ENCODE measurements around the gene POU2AF2. TPM values are rescaled to one million over a fixed set of nuclear protein-coding genes. Genes with fewer than 3 reads are reported as not detected.

POU2AF2 gene, protein sequence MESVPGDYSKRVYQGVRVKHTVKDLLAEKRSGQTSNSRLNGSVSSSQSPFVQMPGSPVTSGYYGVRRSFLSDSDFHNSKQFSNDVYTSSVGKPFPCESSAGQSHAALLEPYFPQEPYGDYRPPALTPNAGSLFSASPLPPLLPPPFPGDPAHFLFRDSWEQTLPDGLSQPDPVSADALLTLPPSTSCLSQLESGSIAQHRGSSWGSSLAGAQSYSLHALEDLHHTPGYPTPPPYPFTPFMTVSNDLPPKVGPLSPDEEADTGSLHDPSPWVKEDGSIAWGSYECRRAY
- total RNA-seq = not detected in 2 replicates

DNA sequence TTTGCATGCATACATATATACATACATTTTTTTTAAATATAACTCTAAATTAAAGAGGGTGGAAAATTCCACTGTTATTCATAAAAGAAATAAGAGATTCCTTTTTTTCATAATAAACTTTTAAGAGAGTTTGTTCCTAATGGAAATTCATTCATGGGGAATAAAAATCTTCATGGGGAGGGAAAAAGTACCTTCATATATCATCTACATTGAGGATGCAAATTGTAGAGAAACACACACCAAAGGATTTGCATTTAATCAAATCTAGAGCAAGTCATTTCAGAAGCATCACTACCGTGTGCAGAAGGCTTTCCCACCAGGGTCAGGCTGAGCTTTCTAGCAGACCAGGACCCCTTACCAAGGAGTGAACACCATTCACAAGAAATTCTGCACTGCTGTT is at the start of gene POU2AF2:
TSS of gene POU2AF2 (plus strand) at position 301 of the 400 bp plus-strand sequence. CDS start 129 bp downstream, outside the sequence.

DNA sequence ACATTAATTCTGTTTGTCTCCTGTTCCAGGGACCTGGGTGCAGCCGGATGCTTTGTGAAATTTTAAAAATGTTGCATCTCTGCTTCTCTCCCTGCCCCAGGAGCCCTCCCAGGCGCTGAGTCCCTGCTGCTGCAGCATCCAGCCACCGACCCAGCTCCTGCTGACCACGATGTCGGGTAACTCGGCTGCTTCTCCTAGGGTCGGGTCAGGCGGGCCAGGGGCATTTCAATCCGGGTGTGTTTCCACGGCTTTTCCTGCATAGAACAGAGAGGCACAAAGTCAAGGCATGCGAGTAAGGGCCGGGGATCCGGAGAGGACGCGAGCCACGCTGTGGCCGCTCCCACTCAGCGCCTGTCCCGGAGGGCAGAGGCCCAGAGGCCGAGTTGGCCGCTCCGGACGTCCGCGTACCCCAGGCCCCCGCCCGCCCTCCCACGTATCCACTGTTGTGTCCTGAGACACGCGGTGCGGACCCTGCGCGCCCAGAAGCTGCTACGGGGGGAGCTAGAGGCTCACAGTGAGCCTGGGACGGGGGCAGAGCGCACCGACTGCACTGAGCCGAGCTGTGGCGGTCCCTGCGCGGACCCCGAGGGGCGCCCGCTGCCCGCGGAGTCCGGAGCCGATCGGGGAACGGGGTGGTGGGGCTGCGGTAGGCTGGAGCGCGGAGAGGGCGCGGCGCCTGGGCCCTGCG is 53.0 kb downstream of the POU2AF2 start, which contains the start of gene POU2AF3:
TSS of gene POU2AF3 (plus strand) at position 134 of the 688 bp plus-strand sequence. CDS start at position 170, 36 bp downstream.

Other genes starting within 250 kb of the POU2AF2 start
- gene POU2AF3, start 52.8 kb downstream of the POU2AF2 start, total RNA-seq = 0.60 TPM in 1 of 2 replicates, not detected in the other
- not detected in 2 replicates for gene POU2AF1, start 133.6 kb downstream of the POU2AF2 start, total RNA-seq